DMS53 treated with DMSO at 0.1 percent for 48 hours (cell line): ENCODE measurements around the gene CHMP4A.
"Not testable (repeated sequence)": the region's sequence is repeated elsewhere in the genome, so short reads cannot be mapped to it uniquely, and the experiment has no call there.

Source experiments
- DNase-seq: peaks from one replicate; lab custom pipeline; 2025; ENCODE audit not compliant: unreplicated experiment; lab: John Stamatoyannopoulos, UW

Gene CHMP4A

DNA sequence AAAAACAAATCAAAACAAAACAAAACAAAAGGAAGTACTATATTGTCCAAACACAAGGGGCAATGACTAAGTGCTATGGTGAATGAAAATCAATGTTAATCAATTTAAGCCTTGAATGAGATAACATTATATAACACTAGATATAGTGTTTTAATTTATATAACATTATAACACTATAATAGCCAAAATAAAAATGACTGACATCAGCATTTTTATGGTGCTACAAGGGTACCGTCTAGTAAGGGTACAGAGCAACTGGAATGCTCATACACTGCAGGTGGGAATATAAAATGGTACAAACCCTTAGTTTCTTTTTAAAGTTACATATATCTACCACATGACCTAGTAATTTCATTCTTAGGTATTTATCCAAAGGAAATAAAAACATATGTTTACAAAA lies 13.2 kb upstream of the CHMP4A start:
- no peak for DNase-seq

DNA sequence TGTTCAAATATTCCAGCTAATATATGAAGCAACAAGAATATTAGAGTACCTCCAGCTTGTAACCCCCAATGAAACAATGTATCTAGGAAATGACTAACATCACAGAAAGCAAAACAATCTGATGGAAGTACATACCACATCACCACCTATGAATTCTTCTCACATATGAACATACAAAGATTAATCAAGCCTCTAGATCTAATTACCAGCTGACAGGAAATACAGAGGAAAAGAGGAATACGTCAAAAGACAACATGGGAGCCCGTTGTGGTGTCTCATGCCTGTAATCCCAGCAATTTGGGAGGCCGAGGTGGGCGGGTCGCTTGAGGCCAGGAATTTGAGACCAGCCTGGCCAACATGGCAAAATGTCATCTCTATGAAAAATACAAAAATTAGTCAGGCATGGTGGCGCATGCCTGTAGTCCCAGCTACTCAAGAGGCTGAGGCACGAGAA lies 11.4 kb upstream of the CHMP4A start:
- no peak for DNase-seq

DNA sequence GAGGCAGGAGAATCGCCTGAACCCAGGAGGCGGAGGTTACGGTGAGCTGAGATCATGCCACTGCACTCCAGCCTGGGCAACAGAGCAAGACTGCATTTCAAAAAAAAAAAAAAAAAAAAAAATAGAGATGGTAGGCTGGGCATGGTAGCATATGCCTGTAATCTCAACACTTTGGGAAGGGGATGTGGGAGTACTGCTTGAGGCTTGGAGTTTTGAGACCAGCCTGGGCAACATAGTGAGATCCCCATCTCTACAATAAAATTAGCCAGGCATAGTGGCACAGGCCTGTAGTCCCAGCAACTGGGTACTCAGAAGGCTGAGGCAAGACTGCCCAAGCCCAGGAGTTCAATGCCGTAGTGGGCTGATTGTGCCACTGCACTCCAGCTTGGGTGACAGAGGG lies 9.7 kb upstream of the CHMP4A start:
- not testable (repeated sequence) for DNase-seq

DNA sequence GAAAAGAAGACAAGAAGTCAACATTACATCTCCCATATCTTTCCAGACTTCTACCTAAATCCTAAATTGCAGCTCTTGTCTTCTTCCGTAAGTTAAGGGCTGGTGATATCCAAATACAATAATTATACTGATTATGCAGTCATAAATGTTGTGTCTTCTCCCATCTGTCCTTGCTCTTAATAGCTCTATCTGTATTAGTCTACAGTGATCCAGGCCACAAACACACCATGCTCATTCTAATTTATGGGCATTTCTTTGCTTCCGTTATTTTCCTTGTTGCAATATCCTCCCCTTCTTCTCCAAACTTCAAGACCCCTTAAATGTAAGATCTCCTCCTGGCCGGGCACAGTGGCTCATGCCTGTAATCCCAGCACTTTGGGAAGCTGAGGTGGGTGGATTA lies 6.2 kb upstream of the CHMP4A start:
- DNase-seq: no peak

DNA sequence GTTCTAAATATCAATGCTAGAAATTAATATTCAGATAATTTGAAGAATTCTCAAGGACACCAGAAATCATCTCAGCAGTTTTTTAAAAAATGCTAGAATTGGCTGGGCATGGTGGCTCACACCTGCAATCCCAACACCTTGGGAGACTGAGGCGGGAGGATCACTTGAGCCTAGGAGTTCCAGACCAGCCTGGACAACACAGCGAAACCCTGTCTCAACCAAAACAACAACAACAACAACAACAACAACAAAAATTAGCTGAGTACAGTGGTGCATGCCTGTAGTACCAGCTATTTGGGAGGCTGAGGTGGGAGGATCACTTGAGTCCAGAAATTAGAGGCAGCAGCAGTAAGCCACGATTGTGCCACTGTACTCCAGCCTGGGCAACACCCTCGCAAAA lies 5.8 kb upstream of the CHMP4A start:
- no peak for DNase-seq

- not testable (repeated sequence) for DNase-seq
Measured at GRCh38 chr14:24216876-24217275, 3.6 kb upstream of the CHMP4A start.

GRCh38 chr14:24216345-24216699 lies 3.0 kb upstream of the CHMP4A start:
- DNase-seq: no peak

DNA sequence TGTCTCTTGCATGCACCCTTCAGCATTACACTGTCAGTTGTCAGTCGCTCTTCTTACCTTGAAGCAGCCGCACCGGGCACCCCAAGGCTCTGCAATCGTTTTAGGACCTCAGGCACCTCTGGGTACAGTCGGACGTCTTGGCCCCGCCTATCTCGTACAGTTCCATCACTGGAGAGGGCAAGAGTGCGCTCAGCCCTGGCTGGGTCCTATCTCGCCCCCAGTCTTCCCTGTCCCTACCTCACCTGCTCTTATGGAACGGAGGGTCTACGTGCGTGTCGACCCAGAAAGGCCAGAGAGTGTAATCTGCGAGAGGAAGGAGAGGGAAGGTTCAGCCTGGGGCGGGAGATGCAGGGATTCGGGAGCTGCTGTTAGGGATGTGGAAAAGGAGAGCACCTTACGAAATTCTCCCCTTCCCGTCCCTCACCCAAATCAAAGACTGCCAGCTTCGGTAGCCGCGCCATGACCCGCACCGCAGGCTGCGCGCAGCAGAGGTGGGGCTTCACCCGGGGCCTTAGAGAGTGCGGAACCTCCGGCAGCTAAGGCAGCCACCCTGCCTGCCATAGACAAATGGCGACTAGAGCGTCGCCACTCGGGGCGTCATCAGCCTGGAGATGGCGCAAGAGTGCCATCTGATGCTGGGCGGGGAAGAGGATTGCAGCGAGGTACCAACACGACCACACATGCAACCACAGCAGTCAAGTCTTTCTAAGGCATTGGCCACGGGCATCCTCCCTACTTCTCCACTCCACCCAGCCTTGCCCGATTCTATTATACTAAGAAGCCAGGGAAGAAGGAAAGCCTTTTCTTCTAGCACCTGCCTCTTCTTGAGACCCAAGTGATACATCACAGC lies 2.4 kb upstream of the CHMP4A start, which contains the start of gene MDP1:
Gene MDP1, minus strand, starts transcription at position 572 of the 850 bp plus-strand sequence. Its CDS starts 111 bp downstream, at position 461.
- DNase-seq: peak; percentile 66

DNA sequence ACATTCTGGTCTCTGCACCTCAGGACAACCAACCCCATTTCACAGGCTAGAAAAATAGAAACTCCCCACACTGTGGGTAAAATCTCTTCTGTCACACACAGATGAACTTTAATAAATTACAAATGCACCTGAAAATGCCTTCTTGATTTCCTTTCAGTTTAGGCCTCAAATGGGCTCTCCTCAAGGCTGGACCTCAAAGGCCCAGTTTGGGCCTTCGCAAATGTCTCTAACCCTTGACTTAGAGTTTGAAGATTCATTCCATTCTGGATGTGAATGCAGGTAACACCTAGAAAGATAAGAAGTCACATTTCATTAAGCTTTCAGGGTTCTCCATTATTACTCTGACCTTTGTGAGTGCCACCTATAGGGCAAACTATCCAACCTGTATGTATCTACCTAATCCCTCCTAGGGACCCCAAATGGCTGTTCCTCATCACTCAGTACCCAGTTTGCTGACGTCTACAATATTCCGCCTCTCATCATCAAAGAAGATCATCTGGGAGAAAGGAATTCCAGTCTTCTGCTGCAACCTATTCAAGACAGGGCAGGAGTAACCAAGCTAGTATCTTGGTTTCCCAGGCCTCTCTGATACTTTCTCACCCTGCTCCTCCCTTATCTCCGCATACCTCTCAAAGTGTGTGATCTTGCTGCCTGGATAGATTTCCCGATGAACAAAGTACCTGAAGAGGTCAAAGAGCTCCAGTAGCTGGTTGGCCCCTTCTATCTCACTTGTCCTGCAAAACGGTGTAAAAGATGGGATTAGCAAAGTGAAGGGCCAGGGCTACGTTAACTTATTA lies 776 bp upstream of the CHMP4A start:
- no peak for DNase-seq

DNA sequence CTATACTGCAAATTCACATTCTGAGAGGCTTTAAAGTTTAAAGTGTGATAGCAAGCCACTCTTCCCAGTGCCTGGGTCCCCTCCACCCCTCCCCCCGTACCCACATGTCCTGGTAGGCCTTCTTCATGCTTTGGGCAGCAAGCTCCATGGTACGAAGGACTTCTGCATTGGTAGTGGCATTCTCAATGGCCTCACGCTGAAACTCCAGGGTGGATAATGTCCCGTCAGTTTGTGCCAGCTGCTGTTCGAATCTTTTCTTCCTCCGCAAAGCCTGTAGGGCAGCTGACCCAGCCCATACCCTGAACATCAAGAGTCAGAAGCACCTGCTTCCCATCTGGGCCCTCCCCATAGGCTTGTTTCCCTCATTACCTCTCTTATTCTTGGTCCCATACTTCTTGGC lies 2.0 kb downstream of the CHMP4A start:
- no peak for DNase-seq

- DNase-seq: no peak
Measured at GRCh38 chr14:24207625-24208024, 5.7 kb downstream of the CHMP4A start.

DNA sequence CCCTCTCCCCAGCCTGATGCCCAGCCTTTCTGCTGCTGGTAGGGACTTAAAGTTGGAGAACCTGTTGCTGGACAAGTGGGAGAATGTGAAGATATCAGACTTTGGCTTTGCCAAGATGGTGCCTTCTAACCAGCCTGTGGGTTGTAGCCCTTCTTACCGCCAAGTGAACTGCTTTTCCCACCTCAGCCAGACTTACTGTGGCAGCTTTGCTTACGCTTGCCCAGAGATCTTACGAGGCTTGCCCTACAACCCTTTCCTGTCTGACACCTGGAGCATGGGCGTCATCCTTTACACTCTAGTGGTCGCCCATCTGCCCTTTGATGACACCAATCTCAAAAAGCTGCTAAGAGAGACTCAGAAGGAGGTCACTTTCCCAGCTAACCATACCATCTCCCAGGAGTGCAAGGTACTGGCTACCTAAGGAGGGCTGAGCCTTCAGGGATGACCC lies 6.2 kb downstream of the CHMP4A start:
- DNase-seq: no peak

- DNase-seq: no peak
Measured at GRCh38 chr14:24206260-24207103, 6.8 kb downstream of the CHMP4A start.

DNA sequence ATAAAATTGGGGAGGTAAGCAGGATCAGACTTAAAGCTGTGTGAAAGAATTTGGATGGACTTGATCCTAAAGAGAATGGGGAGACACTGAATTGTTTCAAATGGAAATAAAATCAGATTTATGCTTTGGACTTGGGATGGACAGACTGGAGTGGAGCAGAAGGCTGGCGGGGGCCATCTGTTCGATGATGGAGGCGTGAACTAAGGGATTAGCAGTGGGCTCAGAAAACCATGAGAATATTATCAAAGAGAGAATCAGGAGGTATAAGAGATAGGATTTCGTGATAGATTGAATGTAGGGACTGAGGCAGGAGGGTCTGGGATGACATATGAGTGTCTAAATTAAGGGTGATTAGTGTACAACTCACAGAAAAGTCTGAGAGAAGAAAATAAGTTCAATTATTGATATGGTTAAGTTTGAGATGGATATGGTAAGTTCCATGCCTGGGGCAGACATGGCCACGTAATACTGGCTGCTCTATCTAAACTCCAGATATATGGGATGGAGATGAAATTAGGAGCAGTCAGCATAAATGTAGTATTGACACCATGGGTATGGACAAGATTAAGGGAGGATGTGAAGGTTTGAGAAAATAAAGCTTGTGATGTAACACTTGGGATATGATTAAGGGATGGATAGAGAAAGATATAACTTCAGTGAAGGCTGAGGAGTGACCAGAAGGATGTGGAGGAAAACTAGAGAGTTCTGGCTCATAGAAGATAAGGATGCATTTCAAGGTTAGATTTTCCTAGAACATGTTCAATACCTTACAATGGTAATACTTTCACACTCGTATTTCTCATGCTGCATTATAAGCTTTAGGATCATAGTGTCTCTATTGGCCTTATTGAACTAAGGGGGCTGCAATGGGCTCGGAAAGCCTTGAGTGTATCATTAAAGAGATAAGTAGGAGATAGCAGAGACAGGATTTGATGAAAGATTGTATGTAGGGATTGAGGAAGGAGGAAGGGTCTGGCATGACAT lies 8.8 kb downstream of the CHMP4A start:
- no peak for DNase-seq

DNA sequence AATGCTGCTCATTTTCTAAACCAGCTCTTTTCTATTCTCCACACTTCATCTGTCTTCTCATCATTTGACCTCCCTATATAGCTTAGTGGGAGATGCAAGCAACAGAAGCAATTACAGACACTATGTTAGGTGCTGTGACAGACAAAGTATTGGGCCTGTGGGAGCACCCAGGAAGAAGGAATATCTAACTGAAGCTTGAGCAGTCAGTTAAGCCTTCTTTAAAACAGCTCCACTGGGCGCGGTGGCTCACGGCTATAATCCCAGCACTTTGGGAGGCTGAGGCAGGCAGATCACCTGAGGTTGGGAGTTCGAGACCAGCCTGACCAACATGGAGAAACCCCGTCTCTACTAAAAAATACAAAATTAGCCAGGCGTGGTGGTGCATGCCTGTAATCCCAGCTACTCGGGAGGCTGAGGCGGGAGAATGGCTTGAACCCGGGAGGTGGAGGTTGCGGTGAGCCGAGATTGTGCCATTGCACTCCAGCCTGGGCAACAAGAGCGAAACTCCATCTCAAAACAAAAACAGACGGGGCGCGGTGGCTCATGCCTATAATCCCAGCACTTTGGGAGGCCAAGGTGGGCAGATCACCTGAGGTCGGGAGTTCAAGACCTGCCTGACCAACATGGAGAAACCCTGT lies 9.9 kb downstream of the CHMP4A start:
- not testable (repeated sequence) for DNase-seq

DNA sequence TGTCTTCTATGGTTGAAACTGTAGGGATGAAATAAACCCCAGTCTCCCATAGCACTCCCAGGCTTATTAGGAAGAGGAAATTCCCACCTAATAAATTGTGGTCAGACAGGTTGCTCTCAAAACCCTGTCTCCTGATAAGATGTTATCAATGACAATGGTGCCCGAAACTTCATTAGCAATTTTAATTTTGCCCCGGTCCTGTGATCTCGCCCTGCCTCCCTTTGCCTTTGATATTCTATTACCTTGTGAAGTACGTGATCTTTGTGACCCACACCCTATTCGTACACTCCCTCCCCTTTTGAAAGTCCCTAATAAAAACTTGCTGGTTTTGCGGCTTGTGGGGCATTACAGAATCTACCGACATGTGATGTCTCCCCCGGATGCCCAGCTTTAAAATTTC lies 10.8 kb downstream of the CHMP4A start:
- not testable (repeated sequence) for DNase-seq

- no peak for DNase-seq
Measured at GRCh38 chr14:24198814-24199524, 14.3 kb downstream of the CHMP4A start.

- DNase-seq: no peak
Measured at GRCh38 chr14:24197056-24197450, 16.2 kb downstream of the CHMP4A start.
